Natural killer cell (primary cell): ENCODE data around the gene TLE7. TPM values are rescaled to one million over a fixed set of nuclear protein-coding genes. Genes with fewer than 3 reads are reported as not detected.

ENCODE experiments used
- ATAC-seq, 3 donors: fragments of 150-1000 bp in 2 of 3; fragments of 200-7000 bp in 1 of 3; cut with Tn5 transposase; 1 replicate in 1 of 3; 2 replicates in 2 of 3; pipeline ENCODE4 v1.10.0; 2021; ENCODE audit warnings: mild to moderate bottlenecking in 2 of 3, moderate library complexity in 2 of 3
- DNase-seq, 2 donors: peaks; one replicate each; pipeline versions ENCODE4 v3.0.0 to v3.0.0-alpha.2; 2013 to 2021; ENCODE audit warnings: mixed read lengths in 1 of 2
- H3K27ac ChIP-seq: one replicate; pipeline ENCODE4 v1.5.1; 2013; ENCODE audit warnings: mild to moderate bottlenecking, low read length
- H3K27me3 ChIP-seq: one replicate; pipeline ENCODE4 v1.6.1; 2013; ENCODE audit warnings: low read length; ENCODE audit not compliant: control insufficient read depth, insufficient read depth
- H3K36me3 ChIP-seq: one replicate; pipeline ENCODE4 v1.6.1; 2013; ENCODE audit warnings: low read length; ENCODE audit not compliant: control insufficient read depth, insufficient read depth
- H3K4me1 ChIP-seq: one replicate; pipeline ENCODE4 v1.6.1; 2013; ENCODE audit warnings: low read length; ENCODE audit not compliant: control insufficient read depth, insufficient read depth
- H3K4me3 ChIP-seq: one replicate; pipeline ENCODE4 v1.5.1; 2013; ENCODE audit warnings: low read length
- H3K9me3 ChIP-seq: one replicate; pipeline ENCODE4 v1.6.1; 2013; ENCODE audit warnings: low read length; ENCODE audit not compliant: control insufficient read depth, insufficient read depth
- H3K27ac Mint-ChIP-seq, 2 donors: one replicate each; pipeline ENCODE4 v1.8.0; 2022; ENCODE audit warnings: mild to moderate bottlenecking in 2 of 2, mixed read lengths in 2 of 2, moderate library complexity in 1 of 2
- H3K27me3 Mint-ChIP-seq, 2 donors: one replicate each; pipeline ENCODE4 v1.8.0; 2022; ENCODE audit warnings: low read depth in 2 of 2, mixed read lengths in 2 of 2
- H3K36me3 Mint-ChIP-seq: one replicate; pipeline ENCODE4 v1.8.0; 2022; ENCODE audit warnings: mixed read lengths
- H3K4me1 Mint-ChIP-seq, 2 donors: one replicate each; pipeline ENCODE4 v1.8.0; 2022; ENCODE audit warnings: mixed read lengths in 2 of 2
- H3K4me3 Mint-ChIP-seq: one replicate; pipeline ENCODE4 v1.8.0; 2022; ENCODE audit warnings: mild to moderate bottlenecking, moderate library complexity, mixed read lengths
- H3K9me3 Mint-ChIP-seq, 2 donors: one replicate each; pipeline ENCODE4 v1.8.0; 2022; ENCODE audit warnings: mixed read lengths in 2 of 2
- WGBS: methylation state at CpG from one replicate; pipeline ENCODE4 v1.1.7; 2013; ENCODE audit warnings: missing lambda C conversion rate; ENCODE audit not compliant: insufficient coverage; 5-methylcytosine and 5-hydroxymethylcytosine counted together
- intact Hi-C: fragments of 100-400 bp; cut with micrococcal nuclease; formaldehyde crosslinking; loops from one replicate; pipeline ENCODE4 v1.14.2; 2022
- total RNA-seq, 4 donors: library from RNA; stranded (reverse); fragments of 120-200 nt in 1 of 4; gene quantifications; one replicate each; pipeline versions ENCODE4 v1.2.3 to v1.2.4, GENCODE V29; 2013 to 2022
- TF ChIP-seq, protein P1 (sequence below): fragments of 200-600 bp; IDR thresholded peaks from one replicate; pipeline ENCODE4 v1.8.0; 2022; ENCODE audit warnings: antibody characterized with exemption

TLE7 gene
- total RNA-seq, 3 donors from 2014 or later (not counting 1 experiment from before 2014, with no cell fraction given): not detected

DNA sequence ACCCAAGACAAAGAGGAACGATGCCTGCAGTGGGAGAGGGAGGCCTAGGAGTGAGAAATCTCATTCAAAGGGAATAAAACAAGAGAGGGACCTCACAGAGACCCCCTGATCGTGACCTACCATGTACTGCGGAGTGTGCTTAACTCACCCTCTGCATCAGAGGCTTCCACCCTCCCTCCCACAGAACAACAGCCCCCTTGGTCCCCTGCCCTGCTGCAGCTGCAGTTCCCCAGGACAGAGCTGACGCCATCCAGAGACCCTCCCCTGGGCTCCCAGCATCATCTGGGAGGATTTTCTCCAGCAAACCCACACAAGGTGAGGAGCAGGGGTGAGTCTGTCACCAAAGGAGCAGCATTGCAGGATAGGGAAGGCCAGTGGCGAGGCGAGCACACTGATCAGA lies 39.8 kb downstream of the TLE7 start:
- no peaks in the 10 kb centered on the region for H3K36me3 ChIP-seq
- no peak overlapping the region for H3K4me3 ChIP-seq
- H3K9me3 Mint-ChIP-seq: no peaks in the 10 kb centered on the region
- DNase-seq (no peak), ATAC-seq (no peak)
- no peaks in the 10 kb centered on the region for H3K9me3 ChIP-seq
- intact Hi-C loops: no loop called here
- no peaks in the 10 kb centered on the region for H3K36me3 Mint-ChIP-seq
- no peak overlapping the region for H3K4me3 Mint-ChIP-seq
- TF ChIP-seq, protein P1, sequence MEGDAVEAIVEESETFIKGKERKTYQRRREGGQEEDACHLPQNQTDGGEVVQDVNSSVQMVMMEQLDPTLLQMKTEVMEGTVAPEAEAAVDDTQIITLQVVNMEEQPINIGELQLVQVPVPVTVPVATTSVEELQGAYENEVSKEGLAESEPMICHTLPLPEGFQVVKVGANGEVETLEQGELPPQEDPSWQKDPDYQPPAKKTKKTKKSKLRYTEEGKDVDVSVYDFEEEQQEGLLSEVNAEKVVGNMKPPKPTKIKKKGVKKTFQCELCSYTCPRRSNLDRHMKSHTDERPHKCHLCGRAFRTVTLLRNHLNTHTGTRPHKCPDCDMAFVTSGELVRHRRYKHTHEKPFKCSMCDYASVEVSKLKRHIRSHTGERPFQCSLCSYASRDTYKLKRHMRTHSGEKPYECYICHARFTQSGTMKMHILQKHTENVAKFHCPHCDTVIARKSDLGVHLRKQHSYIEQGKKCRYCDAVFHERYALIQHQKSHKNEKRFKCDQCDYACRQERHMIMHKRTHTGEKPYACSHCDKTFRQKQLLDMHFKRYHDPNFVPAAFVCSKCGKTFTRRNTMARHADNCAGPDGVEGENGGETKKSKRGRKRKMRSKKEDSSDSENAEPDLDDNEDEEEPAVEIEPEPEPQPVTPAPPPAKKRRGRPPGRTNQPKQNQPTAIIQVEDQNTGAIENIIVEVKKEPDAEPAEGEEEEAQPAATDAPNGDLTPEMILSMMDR: no peak
- no peak overlapping the region for H3K27ac ChIP-seq
- no peaks in the 10 kb centered on the region for H3K4me1 ChIP-seq
- H3K27ac Mint-ChIP-seq: no peak overlapping the region
- H3K4me1 Mint-ChIP-seq: peaks cover 0 to 5% of the 10 kb centered on the region in 2 donors
- 74% methylated on average over 6 of the region's 6 CpGs for WGBS
- H3K27me3 ChIP-seq: no peaks in the 10 kb centered on the region
- peaks cover 10 to 27% of the 10 kb centered on the region in 2 donors for H3K27me3 Mint-ChIP-seq

DNA sequence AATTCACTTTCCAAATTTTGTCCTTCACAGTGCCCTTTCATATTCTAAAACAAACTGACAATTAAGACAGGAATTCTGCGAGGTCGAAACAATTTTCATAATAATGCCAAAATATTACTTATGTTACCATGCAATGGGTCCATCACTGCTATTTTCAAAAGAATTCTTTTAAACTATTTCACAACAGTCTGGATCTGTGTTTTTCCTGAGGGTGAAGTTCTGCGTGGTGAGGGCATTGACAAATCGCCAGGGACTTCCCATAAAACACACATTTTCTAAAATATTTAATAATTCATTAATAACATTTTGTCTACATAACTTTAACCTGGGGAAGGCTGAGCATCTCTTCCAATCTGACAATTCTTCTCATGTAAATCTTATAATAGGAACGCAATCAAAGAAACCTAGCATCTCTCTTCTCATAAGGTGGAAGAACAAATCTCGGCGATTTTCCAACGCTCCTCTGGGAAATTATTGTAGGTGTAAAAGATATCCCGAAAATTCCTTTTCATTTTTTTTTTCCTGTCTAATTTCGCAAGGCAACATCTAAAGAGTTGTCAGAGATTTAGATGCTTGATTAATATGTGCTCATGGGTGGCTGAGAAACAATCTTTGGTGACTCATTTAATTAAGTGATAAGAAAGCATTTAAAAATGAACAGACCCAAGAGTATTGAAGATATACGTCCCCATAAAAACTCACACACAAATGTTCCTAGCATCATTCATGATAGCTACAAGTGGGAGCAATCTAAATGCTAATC lies 41.9 kb downstream of the TLE7 start:
- Mint-ChIP-seq H3K27ac (no peak overlapping the region), H3K9me3 (no peaks in the 10 kb centered on the region), H3K36me3 (no peaks in the 10 kb centered on the region), H3K4me3 (no peak overlapping the region), H3K27me3 (peaks cover 10 to 38% of the 10 kb centered on the region in 2 donors), H3K4me1 (no peaks in the 10 kb centered on the region)
- no peaks in the 10 kb centered on the region for H3K4me1 ChIP-seq
- DNase-seq (no peak), ATAC-seq (no peak)
- 88% methylated on average over 7 of the region's 11 CpGs for WGBS
- no peak overlapping the region for H3K27ac ChIP-seq
- TF ChIP-seq, protein P1: no peak
- no peaks in the 10 kb centered on the region for H3K9me3 ChIP-seq
- no peak overlapping the region for H3K4me3 ChIP-seq
- intact Hi-C loops: no loop called here
- H3K36me3 ChIP-seq: no peaks in the 10 kb centered on the region
- H3K27me3 ChIP-seq: no peaks in the 10 kb centered on the region

DNA sequence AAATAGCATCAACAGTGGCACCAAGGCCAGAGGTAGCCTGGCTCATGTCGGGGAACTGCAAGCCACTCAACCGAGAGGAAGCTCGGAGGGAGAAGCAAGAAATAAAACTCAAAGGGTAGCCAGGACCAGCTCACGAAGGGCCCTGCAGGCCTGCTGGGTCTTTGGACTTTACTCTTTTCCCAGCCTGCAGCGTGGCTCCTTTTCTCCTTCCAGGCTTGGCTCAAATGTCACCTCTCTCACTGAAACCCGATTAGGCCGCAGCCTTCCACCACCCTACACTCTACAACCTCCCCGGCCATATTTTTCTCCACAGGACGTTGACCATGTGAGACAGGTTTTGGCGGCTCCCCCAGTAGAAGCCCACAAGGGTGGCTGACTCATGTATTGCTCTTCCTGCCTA lies 45.3 kb downstream of the TLE7 start:
- no peak for DNase-seq
- TF ChIP-seq, protein P1: no peak
- WGBS: 76% methylated on average over 10 of the region's 10 CpGs
- ATAC-seq: no peak
- intact Hi-C loops: no loop called here
- H3K4me3 Mint-ChIP-seq: no peak overlapping the region
- Histone ChIP-seq H3K36me3 (no peaks in the 10 kb centered on the region), H3K9me3 (no peaks in the 10 kb centered on the region), H3K4me1 (no peaks in the 10 kb centered on the region), H3K27me3 (no peaks in the 10 kb centered on the region), H3K27ac (no peak overlapping the region), H3K4me3 (no peak overlapping the region)
- H3K27me3 Mint-ChIP-seq: peaks cover 13 to 53% of the 10 kb centered on the region in 2 donors
- H3K27ac Mint-ChIP-seq: no peak overlapping the region
- H3K36me3 Mint-ChIP-seq: no peaks in the 10 kb centered on the region
- H3K9me3 Mint-ChIP-seq: no peaks in the 10 kb centered on the region
- no peaks in the 10 kb centered on the region for H3K4me1 Mint-ChIP-seq

DNA sequence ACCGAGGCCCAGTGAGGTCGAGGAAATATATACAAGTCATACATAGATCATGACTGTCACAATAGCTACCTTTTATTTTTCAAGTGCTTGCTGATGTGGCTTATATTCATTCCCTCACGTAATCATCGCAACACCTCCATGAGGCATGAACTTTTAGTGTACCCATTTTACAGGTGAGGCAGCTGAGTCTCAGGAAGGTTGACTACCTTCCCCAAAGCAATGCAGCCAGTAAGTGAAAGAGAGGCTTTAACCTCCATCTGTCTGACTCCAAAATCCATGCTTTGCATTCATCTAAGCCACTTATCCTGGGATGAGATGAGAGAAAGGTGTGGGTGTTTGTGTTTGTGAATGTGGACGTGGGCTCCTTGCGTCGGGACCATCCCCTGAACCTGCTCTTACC lies 52.5 kb downstream of the TLE7 start:
- Histone ChIP-seq H3K9me3 (no peaks in the 10 kb centered on the region), H3K27ac (no peak overlapping the region), H3K36me3 (no peaks in the 10 kb centered on the region), H3K4me3 (no peak overlapping the region), H3K4me1 (no peaks in the 10 kb centered on the region), H3K27me3 (no peaks in the 10 kb centered on the region)
- H3K27me3 Mint-ChIP-seq: peaks cover 23 to 37% of the 10 kb centered on the region in 2 donors
- intact Hi-C loops: no loop called here
- WGBS: 88% methylated on average over 6 of the region's 7 CpGs
- H3K4me3 Mint-ChIP-seq: no peak overlapping the region
- DNase-seq (no peak), ATAC-seq (no peak)
- H3K27ac Mint-ChIP-seq: no peak overlapping the region
- TF ChIP-seq, protein P1: no peak
- no peaks in the 10 kb centered on the region for H3K36me3 Mint-ChIP-seq
- H3K4me1 Mint-ChIP-seq: peaks cover 6 to 8% of the 10 kb centered on the region in 2 donors
- H3K9me3 Mint-ChIP-seq: no peaks in the 10 kb centered on the region
